Measurements from ENCODE around the gene UVRAG.

The UVRAG gene

DNA sequence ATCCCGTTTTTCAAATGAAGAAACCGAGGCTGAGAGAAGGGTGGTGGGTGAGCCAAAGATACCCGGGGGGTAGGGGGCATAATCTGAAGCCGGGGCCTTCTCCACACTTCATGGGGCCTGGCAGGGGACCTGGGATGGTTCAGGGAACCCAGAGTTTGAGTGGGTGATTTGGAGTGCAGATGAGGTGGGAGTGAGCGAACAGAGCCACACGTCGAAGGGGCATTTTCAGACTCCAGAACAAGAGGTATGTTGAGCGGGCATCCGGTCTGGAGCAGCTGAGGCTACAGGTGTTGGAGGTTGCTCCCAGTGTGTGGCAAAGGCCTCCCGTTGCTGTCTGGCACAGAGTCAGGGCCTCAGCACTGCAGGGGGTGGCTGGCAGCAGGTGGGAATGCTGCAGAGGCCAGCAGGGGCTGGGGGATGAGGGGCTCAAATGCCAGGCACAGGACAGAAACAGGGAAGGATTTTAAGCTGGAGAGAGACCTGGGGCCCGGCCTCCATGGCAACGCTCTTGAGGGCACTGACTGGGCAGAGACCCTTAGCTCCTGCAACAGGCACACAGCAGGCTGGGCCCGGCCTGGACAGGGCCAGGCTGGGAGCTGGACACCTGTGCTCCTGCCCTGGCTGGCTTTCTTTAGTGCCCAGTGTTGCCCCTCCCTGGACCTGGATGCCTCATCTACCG lies 345.1 kb downstream of the UVRAG start:
- no peaks in the 10 kb centered on the region for H3K27me3 ChIP-seq (ENCODE audit: insufficient read depth, low read depth)
- no peaks in the 10 kb centered on the region for H4K20me1 ChIP-seq (ENCODE audit: insufficient read depth)
- H3K4me2 ChIP-seq: no peak overlapping the region
- no peaks in the 10 kb centered on the region for H3K79me2 ChIP-seq (ENCODE audit: insufficient read depth, low read depth)
- no peak overlapping the region for H3K27ac ChIP-seq
- no peak overlapping the region for H3K9ac ChIP-seq
- H3K4me3 ChIP-seq (IDR thresholded peaks at IDR 0.05; ENCODE audit: insufficient read depth, low read depth, low read length): no peak overlapping the region
- TF ChIP-seq, protein P1, sequence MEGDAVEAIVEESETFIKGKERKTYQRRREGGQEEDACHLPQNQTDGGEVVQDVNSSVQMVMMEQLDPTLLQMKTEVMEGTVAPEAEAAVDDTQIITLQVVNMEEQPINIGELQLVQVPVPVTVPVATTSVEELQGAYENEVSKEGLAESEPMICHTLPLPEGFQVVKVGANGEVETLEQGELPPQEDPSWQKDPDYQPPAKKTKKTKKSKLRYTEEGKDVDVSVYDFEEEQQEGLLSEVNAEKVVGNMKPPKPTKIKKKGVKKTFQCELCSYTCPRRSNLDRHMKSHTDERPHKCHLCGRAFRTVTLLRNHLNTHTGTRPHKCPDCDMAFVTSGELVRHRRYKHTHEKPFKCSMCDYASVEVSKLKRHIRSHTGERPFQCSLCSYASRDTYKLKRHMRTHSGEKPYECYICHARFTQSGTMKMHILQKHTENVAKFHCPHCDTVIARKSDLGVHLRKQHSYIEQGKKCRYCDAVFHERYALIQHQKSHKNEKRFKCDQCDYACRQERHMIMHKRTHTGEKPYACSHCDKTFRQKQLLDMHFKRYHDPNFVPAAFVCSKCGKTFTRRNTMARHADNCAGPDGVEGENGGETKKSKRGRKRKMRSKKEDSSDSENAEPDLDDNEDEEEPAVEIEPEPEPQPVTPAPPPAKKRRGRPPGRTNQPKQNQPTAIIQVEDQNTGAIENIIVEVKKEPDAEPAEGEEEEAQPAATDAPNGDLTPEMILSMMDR (conservative IDR thresholded peaks at IDR 0.05; ENCODE audit: low read depth, low read length): no peak
- no peaks in the 10 kb centered on the region for H3K4me1 ChIP-seq (ENCODE audit: low read depth, poor library complexity, severe bottlenecking)
- H3K36me3 ChIP-seq (ENCODE audit: insufficient read depth): no peaks in the 10 kb centered on the region
- H2AFZ ChIP-seq (ENCODE audit: low read depth): no peak overlapping the region

DNA sequence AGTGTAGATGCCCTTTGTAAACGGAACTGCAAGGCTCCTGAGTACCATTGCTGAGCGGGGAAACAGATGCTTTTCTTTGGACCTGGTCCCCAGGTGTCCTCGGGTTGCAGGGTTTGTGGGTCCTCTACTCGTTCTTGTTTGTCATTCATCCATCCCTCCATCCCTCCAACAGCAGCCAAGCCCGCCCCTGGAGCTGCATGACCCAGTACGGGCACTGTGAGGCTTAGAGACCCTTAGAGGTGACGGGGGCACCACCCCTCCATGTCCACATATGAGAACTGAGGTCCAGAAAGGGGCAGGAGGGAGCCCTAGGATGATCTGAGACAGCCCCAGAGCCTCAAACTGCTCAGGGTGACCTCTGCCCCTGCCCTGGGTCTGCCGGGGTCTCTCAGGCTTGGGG lies 345.8 kb downstream of the UVRAG start:
- Histone ChIP-seq H3K36me3 (ENCODE audit: insufficient read depth) (no peaks in the 10 kb centered on the region), H2AFZ (ENCODE audit: low read depth) (no peak overlapping the region), H3K79me2 (ENCODE audit: insufficient read depth, low read depth) (no peaks in the 10 kb centered on the region), H3K27ac (no peak overlapping the region), H3K4me1 (ENCODE audit: low read depth, poor library complexity, severe bottlenecking) (peaks cover 4% of the 10 kb centered on the region), H3K4me2 (no peak overlapping the region), H3K9ac (no peak overlapping the region), H3K27me3 (ENCODE audit: insufficient read depth, low read depth) (no peaks in the 10 kb centered on the region), H3K4me3 (IDR thresholded peaks at IDR 0.05; ENCODE audit: insufficient read depth, low read depth, low read length) (no peak overlapping the region), H4K20me1 (ENCODE audit: insufficient read depth) (no peaks in the 10 kb centered on the region)
- TF ChIP-seq, protein P1 (conservative IDR thresholded peaks at IDR 0.05; ENCODE audit: low read depth, low read length): no peak

DNA sequence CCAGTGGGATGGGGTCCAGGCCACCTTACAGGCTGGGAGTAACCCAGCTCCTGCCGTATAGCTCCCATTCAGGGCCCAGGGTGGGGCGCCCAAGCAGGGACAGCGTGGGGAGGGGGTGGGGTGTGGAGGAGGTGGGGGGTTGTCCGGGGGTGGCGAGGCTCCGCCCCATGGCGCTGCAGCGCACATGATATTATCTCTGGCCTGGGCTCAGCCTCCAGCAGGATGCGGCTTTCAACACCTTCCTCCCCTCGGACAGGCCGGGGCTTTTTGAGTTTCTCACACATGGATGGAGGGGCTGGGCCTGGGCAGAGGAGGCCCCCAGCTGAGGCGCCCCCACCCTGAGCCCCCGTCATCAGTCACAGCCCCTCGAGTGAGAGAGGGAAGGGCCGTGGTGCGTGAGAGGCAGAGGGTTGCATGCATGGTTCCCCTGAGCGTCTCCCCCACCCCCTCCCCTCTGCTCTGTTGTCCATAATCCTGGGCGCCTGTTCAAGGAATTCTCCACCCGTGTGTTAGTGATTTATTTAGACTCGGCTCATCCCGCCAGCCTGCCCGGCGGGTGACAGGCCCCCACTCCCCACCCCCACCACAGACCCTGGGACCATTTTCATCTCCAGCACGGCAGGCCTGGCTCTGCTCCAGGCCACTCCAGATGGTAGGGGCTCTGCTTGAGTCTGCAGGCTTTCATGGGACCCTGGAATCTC lies 346.4 kb downstream of the UVRAG start:
- Histone ChIP-seq H3K27ac (no peak overlapping the region), H3K79me2 (ENCODE audit: insufficient read depth, low read depth) (no peaks in the 10 kb centered on the region), H3K9ac (no peak overlapping the region), H3K36me3 (ENCODE audit: insufficient read depth) (no peaks in the 10 kb centered on the region), H3K4me3 (IDR thresholded peaks at IDR 0.05; ENCODE audit: insufficient read depth, low read depth, low read length) (no peak overlapping the region), H3K4me1 (ENCODE audit: low read depth, poor library complexity, severe bottlenecking) (peaks cover 10% of the 10 kb centered on the region), H3K4me2 (no peak overlapping the region), H4K20me1 (ENCODE audit: insufficient read depth) (no peaks in the 10 kb centered on the region), H2AFZ (ENCODE audit: low read depth) (no peak overlapping the region), H3K27me3 (ENCODE audit: insufficient read depth, low read depth) (no peaks in the 10 kb centered on the region)
- TF ChIP-seq, protein P1 (conservative IDR thresholded peaks at IDR 0.05; ENCODE audit: low read depth, low read length): no peak

DNA sequence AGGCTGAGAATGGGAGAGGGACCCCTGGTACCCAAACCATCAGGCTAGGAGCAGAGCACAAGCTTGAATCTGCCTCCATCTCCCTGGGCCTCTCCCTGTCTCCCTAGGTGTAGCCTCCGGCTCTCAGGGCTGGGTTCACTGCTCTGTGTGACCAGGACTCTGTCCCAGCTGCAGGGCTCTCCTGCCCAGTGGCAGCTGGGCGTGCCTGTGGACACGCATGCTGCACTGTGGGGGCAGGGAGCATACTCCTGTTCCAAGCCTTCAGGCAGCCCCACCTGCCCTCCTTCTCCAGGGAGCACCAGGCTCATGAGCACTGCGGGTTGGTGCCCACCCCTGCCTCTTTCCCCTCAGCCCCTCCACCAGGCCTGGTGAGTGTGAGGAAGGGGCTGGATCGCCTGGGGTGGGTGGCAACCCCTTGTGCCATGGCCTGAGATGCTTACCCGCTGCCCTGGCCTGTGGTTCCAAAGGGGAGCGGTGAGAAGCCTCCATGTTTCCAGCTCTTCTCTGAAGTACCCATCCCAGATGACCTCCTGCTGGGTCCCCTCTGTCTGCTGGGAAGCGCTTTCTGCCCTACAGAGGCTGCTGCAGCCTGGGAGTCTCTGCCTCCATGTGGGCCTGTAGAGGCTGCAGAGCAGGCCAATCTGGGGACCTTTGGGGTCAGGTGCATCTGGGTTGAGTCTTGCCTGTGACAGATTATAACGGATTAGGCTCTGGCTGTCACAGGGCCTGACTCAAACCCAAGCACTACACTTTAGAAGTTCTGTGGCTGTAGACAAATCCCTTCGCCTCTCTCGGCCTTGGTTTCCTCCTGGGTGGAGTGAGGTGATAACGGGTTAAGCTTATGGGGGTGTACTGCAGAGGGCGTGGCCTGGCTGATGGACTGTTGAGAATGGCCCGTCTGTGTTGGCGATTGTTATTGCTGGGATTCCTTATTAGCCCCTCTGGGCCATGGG lies 347.6 kb downstream of the UVRAG start:
- Histone ChIP-seq H3K4me1 (ENCODE audit: low read depth, poor library complexity, severe bottlenecking) (peaks cover 20% of the 10 kb centered on the region), H3K4me2 (no peak overlapping the region), H3K4me3 (IDR thresholded peaks at IDR 0.05; ENCODE audit: insufficient read depth, low read depth, low read length) (no peak overlapping the region), H3K79me2 (ENCODE audit: insufficient read depth, low read depth) (no peaks in the 10 kb centered on the region), H3K9ac (no peak overlapping the region), H4K20me1 (ENCODE audit: insufficient read depth) (no peaks in the 10 kb centered on the region), H2AFZ (ENCODE audit: low read depth) (no peak overlapping the region), H3K36me3 (ENCODE audit: insufficient read depth) (no peaks in the 10 kb centered on the region), H3K27me3 (ENCODE audit: insufficient read depth, low read depth) (no peaks in the 10 kb centered on the region), H3K27ac (no peak overlapping the region)
- TF ChIP-seq, protein P1 (conservative IDR thresholded peaks at IDR 0.05; ENCODE audit: low read depth, low read length): no peak
